Keratinocyte (primary cell): ENCODE results near the gene BACH1. TPM values are rescaled to one million over a fixed set of nuclear protein-coding genes. Genes with fewer than 3 reads are reported as not detected.

Experiments used
- DNase-seq: peaks from one replicate; pipeline ENCODE4 v3.0.0-alpha.2; 2011; ENCODE audit warnings: low read depth, missing footprints, low spot score
- FAIRE-seq: peaks from 2 replicates; lab custom pipeline; 2011; peaks lifted over from hg19 to GRCh38; lab: Jason Lieb, UNC
- H2AFZ ChIP-seq: 2 replicates; pipeline ENCODE4 v1.6.0; 2012; ENCODE audit warnings: low read length, control low read depth, inconsistent platforms; ENCODE audit not compliant: control insufficient read depth
- H3K27ac ChIP-seq: 2 replicates; pipeline ENCODE4 v1.5.1; 2011; ENCODE audit warnings: low read length; ENCODE audit not compliant: control insufficient read depth, insufficient read depth
- H3K27me3 ChIP-seq: 3 replicates; pipeline ENCODE4 v1.6.0; 2011; ENCODE audit warnings: low read length; ENCODE audit not compliant: control insufficient read depth, insufficient read depth; ENCODE audit errors: extremely low read depth
- H3K36me3 ChIP-seq, 2 experiments: 2 replicates in 1 of 2; 3 replicates in 1 of 2; pipeline ENCODE4 v1.5.1; 2011; ENCODE audit warnings: low read length in 2 of 2, mild to moderate bottlenecking in 1 of 2; ENCODE audit not compliant: control insufficient read depth in 2 of 2, insufficient read depth in 2 of 2; ENCODE audit errors: extremely low read depth in 1 of 2
- H3K4me1 ChIP-seq: 3 replicates; pipeline ENCODE4 v1.5.1; 2011; ENCODE audit warnings: low read length; ENCODE audit not compliant: control insufficient read depth, insufficient read depth; ENCODE audit errors: extremely low read depth
- H3K4me2 ChIP-seq: 3 replicates; pipeline ENCODE4 v1.6.0; 2011; ENCODE audit warnings: low read depth, low read length; ENCODE audit not compliant: control insufficient read depth, insufficient read depth; ENCODE audit errors: extremely low read depth
- H3K4me3 ChIP-seq, 3 experiments: fragments of 200-600 bp in 1 of 3; sonication (generic) in 1 of 3; 2 replicates in 2 of 3; 3 replicates in 1 of 3; pipeline ENCODE4 v1.5.1; 2011 to 2016; ENCODE audit warnings: low read length in 3 of 3, mild to moderate bottlenecking in 3 of 3, control low read depth in 2 of 3, inconsistent platforms in 1 of 3, low read depth in 1 of 3, mixed read lengths in 1 of 3, mixed run types in 1 of 3, moderate library complexity in 1 of 3; ENCODE audit not compliant: control insufficient read depth in 2 of 3, insufficient read depth in 2 of 3; ENCODE audit errors: extremely low read depth in 1 of 3
- H3K79me2 ChIP-seq: 2 replicates; pipeline ENCODE4 v1.6.0; 2012; ENCODE audit warnings: low read length; ENCODE audit not compliant: control insufficient read depth, insufficient read depth
- H3K9ac ChIP-seq: 3 replicates; pipeline ENCODE4 v1.6.0; 2011; ENCODE audit warnings: low read length; ENCODE audit not compliant: control insufficient read depth, insufficient read depth; ENCODE audit errors: extremely low read depth
- H3K9me1 ChIP-seq: 3 replicates; pipeline ENCODE4 v1.6.0; 2011; ENCODE audit warnings: low read length; ENCODE audit not compliant: control insufficient read depth, insufficient read depth; ENCODE audit errors: extremely low read depth
- H3K9me3 ChIP-seq: 2 replicates; pipeline ENCODE4 v1.5.1; 2012; ENCODE audit warnings: low read depth, low read length; ENCODE audit not compliant: control insufficient read depth
- H4K20me1 ChIP-seq: 3 replicates; pipeline ENCODE4 v1.6.0; 2011; ENCODE audit warnings: low read length; ENCODE audit not compliant: control insufficient read depth, insufficient read depth; ENCODE audit errors: extremely low read depth
- EZH2 ChIP-seq: IDR thresholded peaks from one replicate; pipeline ENCODE4 v1.6.1; 2012; ENCODE audit warnings: inconsistent platforms, mild to moderate bottlenecking, low read length, moderate library complexity
- dilution Hi-C: fragments of 300-500 bp; cut with MboI; formaldehyde crosslinking; loops from one replicate; pipeline ENCODE4 v1.7.0; 2020; ENCODE audit warnings: low sequenced_read_pairs; ENCODE audit not compliant: extremely low pct_ligation_motif_present
- polyA plus RNA-seq, 5 experiments: library from polyadenylated mRNA; depleted of rRNA in 3 of 5; stranded (reverse) in 3 of 5; stranded (forward) in 1 of 5; unstranded in 1 of 5; fragments of >200 nt; gene quantifications; 1 replicate in 1 of 5; 2 replicates in 3 of 5; 3 replicates in 1 of 5; pipeline versions ENCODE4 v1.2.1 to v1.2.3, GENCODE V29; 2011 to 2012; ENCODE audit warnings: missing spikeins in 2 of 5, low read depth in 1 of 5, low replicate concordance in 1 of 5
- TF ChIP-seq, protein P1 (sequence below), 3 experiments: IDR thresholded peaks in 1 of 3; conservative IDR thresholded peaks in 1 of 3; optimal IDR thresholded peaks in 1 of 3; 2 replicates in 2 of 3; 3 replicates in 1 of 3; pipeline versions ENCODE3 to v1.5.1; 2011; ENCODE audit warnings: low read length in 3 of 3, mild to moderate bottlenecking in 3 of 3, moderate library complexity in 2 of 3, control low read depth in 1 of 3, inconsistent platforms in 1 of 3; ENCODE audit not compliant: insufficient read depth in 2 of 3; ENCODE audit errors: extremely low read depth in 1 of 3

Gene BACH1
- polyA plus RNA-seq, 1 donor (not counting 4 experiments of a cell fraction or from before 2014, with no cell fraction given), result 33.1 TPM

- DNase-seq (no peak), FAIRE-seq (no peak)
- Histone ChIP-seq H2AFZ (no peak overlapping the region), H3K4me1 (no peaks in the 10 kb centered on the region), H3K27ac (no peak overlapping the region), H3K79me2 (no peaks in the 10 kb centered on the region), H3K9me3 (no peaks in the 10 kb centered on the region), H3K4me2 (no peak overlapping the region), H3K9me1 (peaks cover 2% of the 10 kb centered on the region), H3K4me3 (no peak overlapping the region), H4K20me1 (no peaks in the 10 kb centered on the region), H3K9ac (no peak overlapping the region), H3K27me3 (no peaks in the 10 kb centered on the region), H3K36me3 (peaks cover 6 to 13% of the 10 kb centered on the region in 2 experiments)
- dilution Hi-C loops, result no loop called here
- TF ChIP-seq, protein P1, sequence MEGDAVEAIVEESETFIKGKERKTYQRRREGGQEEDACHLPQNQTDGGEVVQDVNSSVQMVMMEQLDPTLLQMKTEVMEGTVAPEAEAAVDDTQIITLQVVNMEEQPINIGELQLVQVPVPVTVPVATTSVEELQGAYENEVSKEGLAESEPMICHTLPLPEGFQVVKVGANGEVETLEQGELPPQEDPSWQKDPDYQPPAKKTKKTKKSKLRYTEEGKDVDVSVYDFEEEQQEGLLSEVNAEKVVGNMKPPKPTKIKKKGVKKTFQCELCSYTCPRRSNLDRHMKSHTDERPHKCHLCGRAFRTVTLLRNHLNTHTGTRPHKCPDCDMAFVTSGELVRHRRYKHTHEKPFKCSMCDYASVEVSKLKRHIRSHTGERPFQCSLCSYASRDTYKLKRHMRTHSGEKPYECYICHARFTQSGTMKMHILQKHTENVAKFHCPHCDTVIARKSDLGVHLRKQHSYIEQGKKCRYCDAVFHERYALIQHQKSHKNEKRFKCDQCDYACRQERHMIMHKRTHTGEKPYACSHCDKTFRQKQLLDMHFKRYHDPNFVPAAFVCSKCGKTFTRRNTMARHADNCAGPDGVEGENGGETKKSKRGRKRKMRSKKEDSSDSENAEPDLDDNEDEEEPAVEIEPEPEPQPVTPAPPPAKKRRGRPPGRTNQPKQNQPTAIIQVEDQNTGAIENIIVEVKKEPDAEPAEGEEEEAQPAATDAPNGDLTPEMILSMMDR (optimal IDR thresholded peaks at IDR 0.05 in 1 of 3, IDR thresholded peaks at IDR 0.05 in 1 of 3, conservative IDR thresholded peaks at IDR 0.05 in 1 of 3; ENCODE audit: extremely low read depth in 1 of 3, insufficient read depth in 2 of 3, low read length in 3 of 3), result peak in 2 of 3 experiments; percentile 23 to 24
- no peak for TF ChIP-seq EZH2
Observed at GRCh38 chr21:29367335-29367734, 68.6 kb downstream of the BACH1 start.

DNA sequence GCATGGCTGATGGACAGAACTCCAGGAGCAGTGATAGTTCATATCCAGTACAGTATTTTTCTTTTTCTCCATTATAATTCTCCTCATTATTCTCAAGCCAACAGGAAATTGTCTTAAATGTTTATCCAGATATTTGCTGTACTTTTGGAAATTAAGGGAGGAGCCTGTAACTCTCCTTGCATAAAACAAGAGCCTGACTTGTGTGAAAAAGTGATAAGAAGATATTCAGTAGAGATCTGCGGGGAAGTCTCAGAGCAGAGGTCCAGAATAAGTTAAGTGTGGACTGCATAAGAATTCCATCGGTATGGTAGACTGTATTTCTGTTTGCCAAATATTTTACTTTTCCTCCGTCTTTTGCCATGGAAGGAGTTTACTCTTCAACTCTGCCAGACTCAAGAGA lies 70.2 kb downstream of the BACH1 start:
- no peak for FAIRE-seq
- H3K9me3 ChIP-seq, result no peaks in the 10 kb centered on the region
- no peak for TF ChIP-seq EZH2
- TF ChIP-seq, protein P1 (optimal IDR thresholded peaks at IDR 0.05 in 1 of 3, IDR thresholded peaks at IDR 0.05 in 1 of 3, conservative IDR thresholded peaks at IDR 0.05 in 1 of 3; ENCODE audit: extremely low read depth in 1 of 3, insufficient read depth in 2 of 3, low read length in 3 of 3), result no peak
- H3K4me2 ChIP-seq, result no peak overlapping the region
- no peak overlapping the region for H2AFZ ChIP-seq
- H3K27me3 ChIP-seq, result no peaks in the 10 kb centered on the region
- dilution Hi-C loops, result no loop called here
- no peak overlapping the region for H3K27ac ChIP-seq
- no peaks in the 10 kb centered on the region for H4K20me1 ChIP-seq
- no peaks in the 10 kb centered on the region for H3K4me1 ChIP-seq
- H3K9ac ChIP-seq, result no peak overlapping the region
- no peak for DNase-seq
- peaks cover 2% of the 10 kb centered on the region for H3K9me1 ChIP-seq
- no peaks in the 10 kb centered on the region for H3K79me2 ChIP-seq
- H3K4me3 ChIP-seq, result no peak overlapping the region
- peaks cover 2 to 17% of the 10 kb centered on the region in 2 experiments for H3K36me3 ChIP-seq
